BE2C (cell line): ENCODE measurements around the gene REP15.
"Not testable (repeated sequence)": the region's sequence is repeated elsewhere in the genome, so short reads cannot be mapped to it uniquely, and the experiment has no call there.

Source experiments
- DNase-seq: peaks from one replicate; pipeline ENCODE4 v3.0.0-alpha.2; 2020
- H3K27me3 ChIP-seq: fragments of 250-450 bp; sonication (Bioruptor Pico); 2 replicates; pipeline ENCODE4 v1.5.1; 2020; ENCODE audit warnings: mild to moderate bottlenecking
- H3K36me3 ChIP-seq: fragments of 250-450 bp; sonication (Bioruptor Pico); 2 replicates; pipeline ENCODE4 v1.5.1; 2020; ENCODE audit warnings: mild to moderate bottlenecking
- H3K4me1 ChIP-seq: fragments of 250-450 bp; sonication (Bioruptor Pico); 2 replicates; pipeline ENCODE4 v1.5.1; 2020
- H3K4me3 ChIP-seq: 2 replicates; pipeline ENCODE4 v1.5.1; 2011; ENCODE audit warnings: low read depth, low read length
- H3K9me3 ChIP-seq: fragments of 250-450 bp; sonication (Bioruptor Pico); 2 replicates; pipeline ENCODE4 v1.5.1; 2020
- TF ChIP-seq, protein P1 (sequence below): IDR thresholded peaks from 2 replicates; pipeline ENCODE4 v1.5.1; 2012; ENCODE audit warnings: mild to moderate bottlenecking, low read depth, low read length

The REP15 gene

DNA sequence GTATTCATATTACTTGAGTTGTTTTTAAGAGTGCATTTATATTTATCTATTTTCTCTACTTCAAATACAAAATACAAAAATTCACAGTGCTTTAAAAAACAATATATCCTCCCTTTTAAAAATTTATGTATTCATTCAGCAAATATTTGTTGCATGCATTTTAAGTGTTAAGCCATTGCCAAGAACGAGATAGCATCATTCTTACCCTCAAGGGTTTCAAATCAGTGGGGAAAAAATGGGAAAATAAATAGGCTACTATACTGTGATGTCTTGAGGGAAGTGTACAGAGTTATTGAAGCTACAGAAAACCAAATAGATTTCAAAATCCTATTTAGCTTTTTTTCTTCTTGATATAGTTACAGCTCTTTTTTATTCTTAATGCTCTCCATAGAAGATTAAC lies 37.5 kb downstream of the REP15 start:
- Histone ChIP-seq H3K36me3 (peaks cover 24% of the 10 kb centered on the region), H3K4me3 (no peak overlapping the region), H3K27me3 (no peaks in the 10 kb centered on the region), H3K4me1 (peaks cover 2% of the 10 kb centered on the region; the same call in 1 of the 2 replicates), H3K9me3 (no peaks in the 10 kb centered on the region)
- TF ChIP-seq, protein P1, sequence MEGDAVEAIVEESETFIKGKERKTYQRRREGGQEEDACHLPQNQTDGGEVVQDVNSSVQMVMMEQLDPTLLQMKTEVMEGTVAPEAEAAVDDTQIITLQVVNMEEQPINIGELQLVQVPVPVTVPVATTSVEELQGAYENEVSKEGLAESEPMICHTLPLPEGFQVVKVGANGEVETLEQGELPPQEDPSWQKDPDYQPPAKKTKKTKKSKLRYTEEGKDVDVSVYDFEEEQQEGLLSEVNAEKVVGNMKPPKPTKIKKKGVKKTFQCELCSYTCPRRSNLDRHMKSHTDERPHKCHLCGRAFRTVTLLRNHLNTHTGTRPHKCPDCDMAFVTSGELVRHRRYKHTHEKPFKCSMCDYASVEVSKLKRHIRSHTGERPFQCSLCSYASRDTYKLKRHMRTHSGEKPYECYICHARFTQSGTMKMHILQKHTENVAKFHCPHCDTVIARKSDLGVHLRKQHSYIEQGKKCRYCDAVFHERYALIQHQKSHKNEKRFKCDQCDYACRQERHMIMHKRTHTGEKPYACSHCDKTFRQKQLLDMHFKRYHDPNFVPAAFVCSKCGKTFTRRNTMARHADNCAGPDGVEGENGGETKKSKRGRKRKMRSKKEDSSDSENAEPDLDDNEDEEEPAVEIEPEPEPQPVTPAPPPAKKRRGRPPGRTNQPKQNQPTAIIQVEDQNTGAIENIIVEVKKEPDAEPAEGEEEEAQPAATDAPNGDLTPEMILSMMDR, result no peak
- no peak for DNase-seq

DNA sequence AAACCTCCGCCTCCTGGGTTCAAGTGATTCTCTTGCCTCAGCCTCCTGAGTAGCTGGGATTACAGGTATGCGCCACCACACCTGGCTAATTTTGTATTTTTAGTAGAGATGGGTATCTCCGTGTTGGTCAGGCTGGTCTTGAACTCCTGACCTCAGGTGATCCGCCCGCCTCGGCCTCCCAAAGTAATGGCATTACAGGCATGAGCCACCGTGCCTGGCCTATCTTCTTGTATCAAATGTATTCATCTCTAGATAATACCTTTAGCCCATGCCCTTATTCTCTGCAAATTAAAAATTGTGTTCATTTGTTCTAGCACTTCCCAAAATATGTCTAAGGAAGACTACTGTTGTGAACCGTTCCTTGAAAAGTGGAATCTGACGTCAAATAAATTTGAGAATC lies 38.1 kb downstream of the REP15 start:
- not testable (repeated sequence) for H3K4me3 ChIP-seq, DNase-seq, H3K9me3 ChIP-seq, H3K27me3 ChIP-seq, H3K4me1 ChIP-seq
- peaks cover 24% of the 10 kb centered on the region for H3K36me3 ChIP-seq

DNA sequence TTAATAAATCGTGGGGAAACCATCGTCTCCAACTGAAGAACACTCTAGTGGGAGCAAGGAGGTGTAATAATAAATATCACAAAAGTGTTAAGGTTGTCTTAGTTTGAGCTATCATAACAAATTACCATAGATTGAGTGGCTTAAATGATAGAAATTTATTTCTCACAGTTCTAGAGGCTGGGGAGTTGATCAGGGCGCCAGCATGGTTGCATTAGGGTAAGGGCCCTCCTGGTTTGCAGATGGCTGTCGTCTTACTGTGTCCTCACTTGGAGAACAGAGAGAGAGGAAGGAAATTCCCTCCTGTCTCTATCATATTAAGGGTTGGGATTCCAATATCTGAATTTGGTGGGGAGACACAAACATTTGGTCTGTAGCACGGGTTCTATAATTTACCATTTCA lies 47.4 kb downstream of the REP15 start:
- DNase-seq, result no peak
- H3K36me3 ChIP-seq, result peaks cover 25% of the 10 kb centered on the region
- TF ChIP-seq, protein P1, result no peak

DNA sequence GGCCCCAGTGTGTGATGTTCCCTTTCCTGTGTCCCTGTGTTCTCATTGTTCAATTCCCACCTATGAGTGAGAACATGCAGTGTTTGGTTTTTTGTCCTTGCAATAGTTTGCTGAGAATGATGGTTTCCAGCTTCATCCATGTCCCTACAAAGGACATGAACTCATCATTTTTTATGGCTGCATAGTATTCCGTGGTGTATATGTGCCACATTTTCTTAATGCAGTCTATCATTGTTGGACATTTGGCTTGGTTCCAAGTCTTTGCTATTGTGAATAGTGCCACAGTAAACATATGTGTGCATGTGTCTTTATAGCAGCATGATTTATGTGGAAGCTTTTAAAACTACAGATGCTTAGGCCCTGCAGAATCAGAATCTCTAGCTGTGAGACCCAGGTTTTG lies 49.5 kb downstream of the REP15 start:
- H3K36me3 ChIP-seq, result peaks cover 17% of the 10 kb centered on the region
- H3K9me3 ChIP-seq, H3K4me3 ChIP-seq, DNase-seq, H3K27me3 ChIP-seq, H3K4me1 ChIP-seq: not testable (repeated sequence)

More for the DNA sequence above, 47.4 kb downstream of the REP15 start:
- no peaks in the 10 kb centered on the region for H3K9me3 ChIP-seq
- H3K4me1 ChIP-seq, result no peaks in the 10 kb centered on the region
- no peaks in the 10 kb centered on the region for H3K27me3 ChIP-seq
- no peak overlapping the region for H3K4me3 ChIP-seq
